Large intestine (tissue), 3 donors: Measurements from ENCODE around the gene PEX14. TPM values are rescaled to one million over a fixed set of nuclear protein-coding genes. Genes with fewer than 3 reads are reported as not detected.

Experiments used
- DNase-seq, 2 donors: peaks; one replicate each; pipeline versions ENCODE4 v3.0.0 to v3.0.0-alpha.2; 2013
- H3K27ac ChIP-seq: one replicate; pipeline ENCODE4 v1.5.1; 2013; ENCODE audit warnings: low read length
- H3K27me3 ChIP-seq: 2 replicates; pipeline ENCODE4 v1.6.1; 2013; ENCODE audit warnings: low read length; ENCODE audit not compliant: control insufficient read depth, insufficient read depth
- H3K36me3 ChIP-seq: 2 replicates; pipeline ENCODE4 v1.6.1; 2013; ENCODE audit warnings: low read length; ENCODE audit not compliant: control insufficient read depth, insufficient read depth
- H3K4me1 ChIP-seq: one replicate; pipeline ENCODE4 v1.6.1; 2013; ENCODE audit warnings: low read length; ENCODE audit not compliant: control insufficient read depth, insufficient read depth
- H3K4me3 ChIP-seq: one replicate; pipeline ENCODE4 v1.5.1; 2013; ENCODE audit warnings: low read length
- H3K9me3 ChIP-seq: one replicate; pipeline ENCODE4 v1.6.1; 2013; ENCODE audit warnings: mild to moderate bottlenecking, low read depth, low read length, moderate library complexity; ENCODE audit not compliant: control insufficient read depth
- WGBS: methylation state at CpG from one replicate; pipeline ENCODE4 v1.1.5; 2013; ENCODE audit warnings: low lambda C conversion rate; ENCODE audit not compliant: insufficient coverage; 5-methylcytosine and 5-hydroxymethylcytosine counted together
- polyA plus RNA-seq: library from polyadenylated mRNA; unstranded; fragments of 120-200 nt; gene quantifications from one replicate; pipeline ENCODE4 v1.2.1, GENCODE V29; 2013

The PEX14 gene
- polyA plus RNA-seq, 1 donor = 25.8 TPM

DNA sequence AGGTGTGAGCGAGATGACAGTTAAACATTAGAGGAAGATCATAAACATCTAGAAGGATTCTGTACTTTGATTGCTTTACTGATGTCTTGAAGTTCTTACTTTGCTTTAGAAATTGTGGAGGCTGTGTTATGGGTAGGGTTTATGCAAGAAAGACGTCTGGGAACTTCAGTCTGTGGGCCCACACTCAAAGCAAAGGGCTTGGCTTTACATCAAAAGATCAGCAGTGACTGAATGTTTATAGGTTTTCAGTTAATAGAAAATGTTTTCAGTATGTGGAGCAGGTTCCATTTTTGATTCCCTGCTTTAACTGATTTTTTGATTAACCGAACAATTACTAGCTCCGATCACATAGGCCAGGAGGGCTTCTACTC, 31.9 kb downstream of the PEX14 start:
- Histone ChIP-seq H3K27me3 (no peaks in the 10 kb centered on the region), H3K4me3 (no peak overlapping the region), H3K27ac (peak overlapping the region; percentile 22), H3K4me1 (peaks cover 39% of the 10 kb centered on the region), H3K9me3 (no peaks in the 10 kb centered on the region), H3K36me3 (no peaks in the 10 kb centered on the region)
- no peak for DNase-seq
- 60% methylated on average over 1 of the region's 4 CpGs for WGBS

- WGBS = no CpG with 5 or more reads among the region's 17 CpGs
- peak overlapping the region; percentile 22 for H3K27ac ChIP-seq
These were observed 32.5 kb downstream of the PEX14 start for GRCh38 chr1:10507111-10507879.

GRCh38 chr1:10508511-10508951, 33.8 kb downstream of the PEX14 start:
- DNase-seq = no peak
- H3K36me3 ChIP-seq = no peaks in the 10 kb centered on the region
- WGBS = no CpG with 5 or more reads among the region's 3 CpGs
- no peak overlapping the region for H3K27ac ChIP-seq
- H3K9me3 ChIP-seq = no peaks in the 10 kb centered on the region
- H3K27me3 ChIP-seq = no peaks in the 10 kb centered on the region
- H3K4me1 ChIP-seq = peaks cover 39% of the 10 kb centered on the region
- no peak overlapping the region for H3K4me3 ChIP-seq

More at GRCh38 chr1:10507111-10507879, 32.5 kb downstream of the PEX14 start:
- Histone ChIP-seq H3K9me3 (no peaks in the 10 kb centered on the region), H3K27me3 (no peaks in the 10 kb centered on the region), H3K4me1 (peaks cover 42% of the 10 kb centered on the region), H3K4me3 (no peak overlapping the region), H3K36me3 (no peaks in the 10 kb centered on the region)
- DNase-seq = peak; percentile 62 to 80

GRCh38 chr1:10509809-10510509, 35.2 kb downstream of the PEX14 start:
- Histone ChIP-seq H3K27ac (no peak overlapping the region), H3K4me1 (peaks cover 35% of the 10 kb centered on the region), H3K4me3 (no peak overlapping the region), H3K9me3 (no peaks in the 10 kb centered on the region), H3K27me3 (no peaks in the 10 kb centered on the region), H3K36me3 (no peaks in the 10 kb centered on the region)
- WGBS = 69% methylated on average over 5 of the region's 6 CpGs
- no peak for DNase-seq

- Histone ChIP-seq H3K4me3 (no peak overlapping the region), H3K27me3 (no peaks in the 10 kb centered on the region), H3K9me3 (no peaks in the 10 kb centered on the region), H3K4me1 (peaks cover 35% of the 10 kb centered on the region), H3K36me3 (no peaks in the 10 kb centered on the region), H3K27ac (no peak overlapping the region)
- DNase-seq = no peak
- 80% methylated on average over 1 of the region's 12 CpGs for WGBS
These were observed 36.1 kb downstream of the PEX14 start for GRCh38 chr1:10510520-10511493.

DNA sequence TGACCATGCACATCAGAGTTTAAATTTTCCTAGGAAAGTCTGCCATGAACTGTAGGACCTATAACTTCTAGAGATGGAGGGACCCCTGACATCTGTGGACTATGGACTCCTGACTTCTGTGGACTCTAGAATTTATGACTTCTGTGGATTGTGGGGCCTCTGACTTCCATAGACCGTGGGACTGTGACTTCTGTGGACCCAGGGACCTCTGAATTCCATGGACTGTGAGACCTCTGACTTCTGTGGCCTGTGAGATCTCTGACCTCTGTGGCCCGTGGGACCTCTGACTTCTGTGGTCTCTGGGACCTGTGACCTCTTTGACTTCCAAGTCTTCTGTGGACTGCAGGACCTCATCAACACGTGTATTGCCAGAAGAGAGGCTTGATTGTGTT, 36.7 kb downstream of the PEX14 start:
- H3K4me3 ChIP-seq = no peak overlapping the region
- no peaks in the 10 kb centered on the region for H3K27me3 ChIP-seq
- WGBS = no CpG with 5 or more reads among the region's 3 CpGs
- H3K9me3 ChIP-seq = no peaks in the 10 kb centered on the region
- no peak overlapping the region for H3K27ac ChIP-seq
- peaks cover 31% of the 10 kb centered on the region for H3K4me1 ChIP-seq
- H3K36me3 ChIP-seq = no peaks in the 10 kb centered on the region
- DNase-seq = peak in 1 of 2 donors; percentile 46

- Histone ChIP-seq H3K4me3 (no peak overlapping the region), H3K9me3 (no peaks in the 10 kb centered on the region), H3K36me3 (no peaks in the 10 kb centered on the region), H3K4me1 (peaks cover 25% of the 10 kb centered on the region), H3K27ac (no peak overlapping the region), H3K27me3 (no peaks in the 10 kb centered on the region)
- no CpG with 5 or more reads among the region's 5 CpGs for WGBS
- no peak for DNase-seq
These were observed 38.4 kb downstream of the PEX14 start for GRCh38 chr1:10513199-10513598.

- no peak overlapping the region for H3K4me3 ChIP-seq
- H3K36me3 ChIP-seq = no peaks in the 10 kb centered on the region
- no peak overlapping the region for H3K27ac ChIP-seq
- WGBS = no CpG with 5 or more reads among the region's 8 CpGs
- H3K27me3 ChIP-seq = no peaks in the 10 kb centered on the region
- DNase-seq = no peak
- H3K4me1 ChIP-seq = peaks cover 30% of the 10 kb centered on the region
- H3K9me3 ChIP-seq = no peaks in the 10 kb centered on the region
These were observed 39.9 kb downstream of the PEX14 start for GRCh38 chr1:10514490-10515235.

DNA sequence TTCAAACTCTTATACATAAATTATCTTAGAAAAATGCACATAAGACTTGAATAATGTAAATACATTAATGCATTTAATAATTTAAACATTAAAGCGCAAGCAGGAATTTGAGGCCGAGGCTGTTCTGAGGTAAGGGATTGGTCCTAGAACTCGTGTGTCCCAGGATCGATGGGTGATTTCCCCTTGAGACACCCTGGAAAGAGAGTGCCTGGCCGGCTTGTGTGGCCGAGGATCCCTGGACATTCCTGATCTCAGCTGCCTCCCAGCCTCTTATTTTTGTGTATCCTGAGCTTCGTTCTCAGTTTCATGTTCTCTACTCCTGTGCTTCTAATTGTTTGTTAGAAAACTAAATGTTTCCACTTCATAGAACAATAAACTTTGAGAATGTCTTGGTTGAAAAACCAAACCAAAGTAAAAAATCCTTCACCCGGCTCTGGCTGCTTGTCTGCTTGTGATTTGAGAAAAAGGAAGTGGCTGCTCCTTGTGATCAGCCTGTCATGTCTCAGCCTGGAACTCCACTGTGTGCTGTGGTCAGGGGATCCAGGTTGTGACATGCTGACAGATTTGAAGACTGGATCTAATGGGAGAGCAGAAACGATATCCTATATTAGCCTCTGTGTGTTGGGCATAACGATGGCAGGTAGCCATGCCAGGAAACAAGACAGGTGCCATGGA, 40.7 kb downstream of the PEX14 start:
- Histone ChIP-seq H3K36me3 (no peaks in the 10 kb centered on the region), H3K27ac (no peak overlapping the region), H3K4me1 (peaks cover 25% of the 10 kb centered on the region), H3K4me3 (no peak overlapping the region), H3K9me3 (no peaks in the 10 kb centered on the region), H3K27me3 (no peaks in the 10 kb centered on the region)
- WGBS = 100% methylated on average over 1 of the region's 10 CpGs
- DNase-seq = no peak
